HFFc6 (cell line): ENCODE data around the gene RCL1. TPM values are rescaled to one million over a fixed set of nuclear protein-coding genes. Genes with fewer than 3 reads are reported as not detected.
A peak's percentile ranks its signal among the peaks of the same experiment; 100 is the strongest.

ENCODE experiments used
- DNase-seq: peaks from one replicate; pipeline ENCODE4 v3.0.0-alpha.2; 2018
- H3K27ac Mint-ChIP-seq: 2 replicates; pipeline ENCODE4 v1.8.0; 2020; ENCODE audit warnings: mild to moderate bottlenecking, mixed read lengths
- H3K27me3 Mint-ChIP-seq: 2 replicates; pipeline ENCODE4 v1.8.0; 2021; ENCODE audit warnings: mild to moderate bottlenecking, moderate library complexity, mixed read lengths; ENCODE audit not compliant: insufficient read depth
- H3K36me3 Mint-ChIP-seq: 2 replicates; pipeline ENCODE4 v1.8.0; 2021; ENCODE audit warnings: low read depth, mixed read lengths
- H3K4me1 Mint-ChIP-seq: 2 replicates; pipeline ENCODE4 v1.8.0; 2020; ENCODE audit warnings: low read depth, mixed read lengths
- H3K4me3 Mint-ChIP-seq: 2 replicates; pipeline ENCODE4 v1.8.0; 2020; ENCODE audit warnings: mild to moderate bottlenecking, moderate library complexity, mixed read lengths
- H3K9me3 Mint-ChIP-seq: 2 replicates; pipeline ENCODE4 v1.8.0; 2020; ENCODE audit warnings: mild to moderate bottlenecking, mixed read lengths
- total RNA-seq, 6 experiments: library from RNA; stranded (reverse); fragmentation: NEBNext Ultra II Directional; extraction: Animal tissue kit (Norgen Biotek cat#: 25700); gene quantifications; 2 replicates in 1 of 6; 3 replicates in 5 of 6; pipeline ENCODE4 v1.2.3, GENCODE V29; 2021
- TF ChIP-seq, protein P1 (sequence below): fragments of 200-600 bp; sonication (generic); IDR thresholded peaks from 2 replicates; pipeline ENCODE4 v1.5.0; 2021; ENCODE audit warnings: antibody characterized with exemption, mild to moderate bottlenecking

The RCL1 gene
- total RNA-seq, 6 experiments from 2014 or later, result 7.4 to 9.8 (median 8.1) TPM

DNA sequence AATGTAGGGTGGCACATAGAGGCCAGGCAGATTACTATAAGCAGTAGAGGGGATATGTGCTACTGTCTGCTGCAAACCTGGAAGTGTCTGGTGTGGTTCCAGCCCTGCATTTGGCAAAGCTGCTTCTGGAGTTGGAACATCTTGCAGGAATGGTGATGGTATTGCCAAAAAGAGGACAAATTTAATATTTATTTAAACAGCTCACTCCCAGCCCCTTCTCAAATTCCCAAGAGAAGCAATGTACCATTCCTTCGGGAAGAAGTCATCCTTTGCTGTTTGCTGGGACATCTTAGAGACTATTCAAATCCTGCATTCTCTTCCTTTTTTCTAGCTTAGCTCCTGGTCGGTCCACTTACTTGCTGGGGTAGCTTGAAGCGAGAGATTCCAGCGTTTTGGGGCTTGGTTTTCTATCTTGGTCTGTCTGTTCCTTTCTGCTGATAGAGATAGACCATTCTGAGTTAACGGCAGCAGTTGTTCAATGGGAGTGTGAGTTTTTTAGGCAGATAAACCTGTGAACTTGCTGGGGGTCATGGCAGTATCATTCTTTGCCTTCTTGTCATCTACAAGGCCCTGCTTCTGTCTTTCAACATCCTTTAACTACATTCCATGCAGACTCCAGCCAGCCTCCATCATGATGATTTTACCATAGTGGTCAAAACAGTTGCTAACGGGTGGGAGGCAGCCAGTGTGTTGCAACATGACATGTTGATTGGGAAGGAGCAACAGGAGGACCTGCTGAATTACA lies 69.9 kb downstream of the RCL1 start:
- Mint-ChIP-seq H3K4me3 (no peak overlapping the region), H3K4me1 (peaks cover 18% of the 10 kb centered on the region), H3K36me3 (peaks cover 21% of the 10 kb centered on the region; the same call in 1 of the 2 replicates), H3K27me3 (no peaks in the 10 kb centered on the region), H3K27ac (no peak overlapping the region), H3K9me3 (no peaks in the 10 kb centered on the region)
- no peak for DNase-seq
- TF ChIP-seq, protein P1, sequence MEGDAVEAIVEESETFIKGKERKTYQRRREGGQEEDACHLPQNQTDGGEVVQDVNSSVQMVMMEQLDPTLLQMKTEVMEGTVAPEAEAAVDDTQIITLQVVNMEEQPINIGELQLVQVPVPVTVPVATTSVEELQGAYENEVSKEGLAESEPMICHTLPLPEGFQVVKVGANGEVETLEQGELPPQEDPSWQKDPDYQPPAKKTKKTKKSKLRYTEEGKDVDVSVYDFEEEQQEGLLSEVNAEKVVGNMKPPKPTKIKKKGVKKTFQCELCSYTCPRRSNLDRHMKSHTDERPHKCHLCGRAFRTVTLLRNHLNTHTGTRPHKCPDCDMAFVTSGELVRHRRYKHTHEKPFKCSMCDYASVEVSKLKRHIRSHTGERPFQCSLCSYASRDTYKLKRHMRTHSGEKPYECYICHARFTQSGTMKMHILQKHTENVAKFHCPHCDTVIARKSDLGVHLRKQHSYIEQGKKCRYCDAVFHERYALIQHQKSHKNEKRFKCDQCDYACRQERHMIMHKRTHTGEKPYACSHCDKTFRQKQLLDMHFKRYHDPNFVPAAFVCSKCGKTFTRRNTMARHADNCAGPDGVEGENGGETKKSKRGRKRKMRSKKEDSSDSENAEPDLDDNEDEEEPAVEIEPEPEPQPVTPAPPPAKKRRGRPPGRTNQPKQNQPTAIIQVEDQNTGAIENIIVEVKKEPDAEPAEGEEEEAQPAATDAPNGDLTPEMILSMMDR, result no peak

DNA sequence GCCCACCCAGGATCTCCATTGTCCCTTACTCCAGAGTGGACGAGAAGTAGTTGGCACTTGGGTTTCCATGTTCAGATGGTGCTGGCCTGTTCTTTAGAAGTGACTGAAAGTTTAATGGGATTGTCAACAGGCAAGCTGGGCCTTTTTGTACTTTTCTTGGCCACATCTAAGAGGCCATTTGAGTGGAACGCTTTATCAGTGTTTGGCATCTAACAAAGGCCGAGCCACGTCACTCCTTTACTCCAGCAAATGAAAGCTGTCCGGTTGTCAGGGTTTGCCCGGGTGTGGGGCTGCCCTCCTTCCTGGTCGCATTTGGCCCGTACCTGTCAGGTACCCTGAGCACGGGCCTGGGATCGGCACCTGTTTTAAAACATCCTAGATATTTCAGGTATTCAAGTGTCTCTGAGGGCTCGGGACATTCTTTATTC lies 71.5 kb downstream of the RCL1 start:
- no peak for DNase-seq
- no peaks in the 10 kb centered on the region for H3K9me3 Mint-ChIP-seq
- TF ChIP-seq, protein P1, result no peak
- H3K4me1 Mint-ChIP-seq, result peaks cover 18% of the 10 kb centered on the region
- H3K27me3 Mint-ChIP-seq, result no peaks in the 10 kb centered on the region
- peaks cover 9% of the 10 kb centered on the region; the same call in 1 of the 2 replicates for H3K36me3 Mint-ChIP-seq
- H3K27ac Mint-ChIP-seq, result no peak overlapping the region
- H3K4me3 Mint-ChIP-seq, result no peak overlapping the region

DNA sequence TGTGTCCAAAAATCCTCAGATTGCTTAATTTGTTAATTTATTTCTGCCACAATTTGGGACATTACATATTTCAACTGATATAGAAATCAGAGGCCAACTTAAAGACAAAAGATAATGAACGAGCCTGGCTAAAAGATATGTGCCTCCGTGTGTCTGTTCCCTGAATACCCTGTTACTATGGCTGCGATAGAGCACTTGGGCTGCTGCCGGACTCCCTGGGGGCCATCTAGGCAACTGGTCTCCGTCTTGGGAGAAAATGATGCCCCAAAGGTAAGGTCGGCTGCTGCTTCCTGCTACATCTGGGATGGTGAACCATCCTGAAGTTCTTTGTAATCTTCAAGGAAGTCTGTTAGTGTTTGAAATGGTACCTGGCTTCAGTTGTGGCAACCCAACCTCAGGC lies 72.0 kb downstream of the RCL1 start:
- TF ChIP-seq, protein P1, result no peak
- Mint-ChIP-seq H3K4me3 (no peak overlapping the region), H3K4me1 (peaks cover 18% of the 10 kb centered on the region), H3K36me3 (peaks cover 7% of the 10 kb centered on the region; the same call in 1 of the 2 replicates), H3K27ac (no peak overlapping the region), H3K27me3 (no peaks in the 10 kb centered on the region), H3K9me3 (no peaks in the 10 kb centered on the region)
- DNase-seq, result no peak

DNA sequence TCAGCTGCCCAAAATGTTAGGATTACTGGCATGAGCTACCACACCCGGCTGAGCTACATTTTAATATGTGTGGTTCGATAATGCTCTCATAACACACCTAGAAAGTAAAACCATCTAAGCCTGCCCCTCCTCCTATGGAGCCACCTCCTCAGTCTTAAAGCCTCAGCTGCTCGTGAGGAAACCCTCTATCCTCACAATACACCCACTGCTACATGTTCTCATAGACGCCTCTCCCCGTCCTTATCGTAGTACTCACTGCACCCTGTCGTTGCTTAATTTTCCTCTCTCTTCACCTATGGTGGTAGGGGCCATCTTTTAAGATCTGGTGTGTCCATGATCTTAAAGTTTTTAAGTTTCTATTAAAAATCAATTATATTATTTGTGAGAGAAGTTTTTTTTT lies 72.9 kb downstream of the RCL1 start:
- H3K27me3 Mint-ChIP-seq, result no peaks in the 10 kb centered on the region
- TF ChIP-seq, protein P1, result no peak
- no peak overlapping the region for H3K27ac Mint-ChIP-seq
- no peak for DNase-seq
- no peak overlapping the region for H3K4me3 Mint-ChIP-seq
- H3K9me3 Mint-ChIP-seq, result no peaks in the 10 kb centered on the region
- H3K36me3 Mint-ChIP-seq, result peaks cover 5% of the 10 kb centered on the region; the same call in 1 of the 2 replicates
- H3K4me1 Mint-ChIP-seq, result peaks cover 18% of the 10 kb centered on the region

DNA sequence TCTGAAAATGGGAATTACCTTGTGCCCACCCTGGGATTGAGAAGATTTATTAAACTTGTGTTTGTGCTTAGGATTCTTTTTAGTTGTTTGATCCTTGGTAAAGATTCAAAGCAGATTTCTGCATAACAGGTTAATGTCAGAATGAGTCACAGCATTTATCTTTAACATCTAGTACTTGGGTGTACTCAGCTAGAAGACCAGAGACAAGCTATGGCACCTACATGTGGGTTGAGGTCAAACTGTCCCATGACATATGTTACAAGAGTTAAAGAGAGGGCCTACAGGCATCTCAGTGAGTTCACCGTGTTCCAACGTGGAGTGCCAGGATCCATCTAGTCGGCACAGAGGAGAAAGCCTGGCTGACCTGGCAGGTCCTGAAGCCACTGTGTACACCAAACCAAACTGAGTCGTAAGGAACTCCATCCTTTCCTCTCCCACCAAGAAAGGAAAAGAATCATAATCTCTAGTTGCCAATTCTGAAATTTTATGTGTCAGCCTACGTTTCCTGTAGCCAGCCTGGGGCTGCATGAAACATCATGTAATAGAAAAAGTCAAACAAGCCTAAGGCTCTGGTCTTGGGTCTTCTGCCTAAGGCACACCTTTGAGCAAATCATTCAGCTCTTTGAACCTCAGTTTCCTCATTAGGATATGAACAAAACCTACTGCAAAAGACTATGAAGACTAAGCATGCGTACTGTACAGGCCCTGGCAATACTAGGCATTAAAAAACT lies 73.7 kb downstream of the RCL1 start:
- Mint-ChIP-seq H3K27ac (no peak overlapping the region; the same call in 1 of the 2 replicates), H3K27me3 (no peaks in the 10 kb centered on the region), H3K36me3 (no peaks in the 10 kb centered on the region), H3K9me3 (no peaks in the 10 kb centered on the region), H3K4me1 (peaks cover 18% of the 10 kb centered on the region), H3K4me3 (no peak overlapping the region)
- TF ChIP-seq, protein P1, result no peak
- DNase-seq, result peak; percentile 25
